ENCODE measurements around the gene SIRPB2.
"Not testable (repeated sequence)": the region's sequence is repeated elsewhere in the genome, so short reads cannot be mapped to it uniquely, and the experiment has no call there.

The SIRPB2 gene

GRCh38 chr20:1499528-1500420 is 8.6 kb upstream of the SIRPB2 start:
- DNase-seq = no peak

- not testable (repeated sequence) for DNase-seq
Observed at GRCh38 chr20:1497371-1497770, 6.2 kb upstream of the SIRPB2 start.

- DNase-seq = no peak
Observed at GRCh38 chr20:1496930-1497329, 5.7 kb upstream of the SIRPB2 start.

GRCh38 chr20:1494436-1494835 is 3.2 kb upstream of the SIRPB2 start:
- DNase-seq = no peak

- no peak for DNase-seq
Observed at GRCh38 chr20:1493536-1493935, 2.3 kb upstream of the SIRPB2 start.

GRCh38 chr20:1491860-1492642 is 831 bp upstream of the SIRPB2 start:
- no peak for DNase-seq

- DNase-seq = no peak
Observed at GRCh38 chr20:1490643-1491195, 501 bp downstream of the SIRPB2 start.

- DNase-seq = no peak
Observed at GRCh38 chr20:1489764-1490436, 1.3 kb downstream of the SIRPB2 start.

GRCh38 chr20:1489325-1489724 is 1.9 kb downstream of the SIRPB2 start:
- no peak for DNase-seq

GRCh38 chr20:1486566-1486965 is 4.7 kb downstream of the SIRPB2 start:
- DNase-seq = no peak

GRCh38 chr20:1484438-1485116 is 6.6 kb downstream of the SIRPB2 start:
- DNase-seq = no peak

- no peak for DNase-seq
Observed at GRCh38 chr20:1479831-1480595, 11.2 kb downstream of the SIRPB2 start.

GRCh38 chr20:1478566-1478965 is 12.7 kb downstream of the SIRPB2 start:
- DNase-seq = no peak

- DNase-seq = no peak
Observed at GRCh38 chr20:1477896-1478490, 13.2 kb downstream of the SIRPB2 start.

GRCh38 chr20:1474817-1475603 is 16.2 kb downstream of the SIRPB2 start:
- DNase-seq = no peak

GRCh38 chr20:1474325-1474724 is 16.9 kb downstream of the SIRPB2 start:
- DNase-seq = no peak

GRCh38 chr20:1473246-1474220 is 17.7 kb downstream of the SIRPB2 start:
- DNase-seq = no peak

GRCh38 chr20:1472556-1473245 is 18.5 kb downstream of the SIRPB2 start:
- DNase-seq = no peak

- DNase-seq = no peak
Observed at GRCh38 chr20:1471242-1471641, 20.0 kb downstream of the SIRPB2 start.
